SK-N-SH (cell line): ENCODE results near the gene AKT1. TPM values are rescaled to one million over a fixed set of nuclear protein-coding genes. Genes with fewer than 3 reads are reported as not detected.

ENCODE experiments used
- CTCF ChIA-PET: fragments of 300-600, 350-600 bp; formaldehyde crosslinking; extraction: SDS; loops from one replicate; lab custom pipeline; 2021; lab: Yijun Ruan, JAX
- POLR2A ChIA-PET: fragments of 350-600 bp; sonication (Branson Sonifier 250); formaldehyde crosslinking; extraction: SDS; loops from one replicate; lab custom pipeline; 2020; ENCODE audit warnings: antibody characterized with exemption, inconsistent platforms; lab: Yijun Ruan, JAX
- DNase-seq: peaks from one replicate; pipeline ENCODE4 v3.0.0; 2012
- H2AFZ ChIP-seq: fragments of 200-600 bp; sonication (generic); 2 replicates; pipeline ENCODE4 v1.8.1; 2016; ENCODE audit warnings: antibody characterized with exemption, mild to moderate bottlenecking, low read depth
- H3F3A ChIP-seq: fragments of 200-600 bp; sonication (generic); replicated peaks from 2 replicates; pipeline ENCODE3; 2016; ENCODE audit warnings: antibody characterized with exemption, mild to moderate bottlenecking; ENCODE audit not compliant: insufficient read depth
- H3K27ac ChIP-seq, 2 experiments: fragments of 200-500 bp in 1 of 2; fragments of 200-600 bp in 1 of 2; sonication (Bioruptor generic) in 1 of 2; sonication (generic), shearing (Covaris generic) in 1 of 2; 2 replicates each; pipeline versions ENCODE4 v1.5.1 to v1.6.1; 2014 to 2016; ENCODE audit warnings: low read depth in 2 of 2, inconsistent platforms in 1 of 2, low read length in 1 of 2, mild to moderate bottlenecking in 1 of 2, mixed read lengths in 1 of 2
- H3K27me3 ChIP-seq: fragments of 200-600 bp; sonication (generic), shearing (Covaris generic); 2 replicates; pipeline ENCODE4 v1.6.1; 2016; ENCODE audit warnings: mixed run types; ENCODE audit not compliant: insufficient read depth
- H3K36me3 ChIP-seq, 2 experiments: fragments of 200-500 bp in 1 of 2; fragments of 200-600 bp in 1 of 2; sonication (Bioruptor generic) in 1 of 2; sonication (generic) in 1 of 2; replicated peaks in 1 of 2; 2 replicates each; pipeline versions ENCODE3 to v1.5.1; 2014 to 2016; ENCODE audit warnings: low read length in 1 of 2, mild to moderate bottlenecking in 1 of 2; ENCODE audit not compliant: insufficient read depth in 2 of 2, control insufficient read depth in 1 of 2
- H3K4me1 ChIP-seq, 2 experiments: fragments of 200-500 bp in 1 of 2; fragments of 200-600 bp in 1 of 2; sonication (Bioruptor generic) in 1 of 2; sonication (generic), shearing (Covaris generic) in 1 of 2; 2 replicates each; pipeline versions ENCODE4 v1.5.1 to v1.6.1; 2014 to 2016; ENCODE audit warnings: low read depth in 1 of 2, low read length in 1 of 2, mixed run types in 1 of 2; ENCODE audit not compliant: insufficient read depth in 2 of 2, control insufficient read depth in 1 of 2
- H3K4me2 ChIP-seq: fragments of 200-600 bp; sonication (generic), shearing (Covaris generic); 2 replicates; pipeline ENCODE4 v1.6.1; 2017; ENCODE audit warnings: mixed run types
- H3K4me3 ChIP-seq, 2 experiments: fragments of 200-500 bp in 1 of 2; fragments of 200-600 bp in 1 of 2; sonication (Bioruptor generic) in 1 of 2; sonication (generic), shearing (Covaris generic) in 1 of 2; 2 replicates each; pipeline versions ENCODE4 v1.5.1 to v1.8.1; 2014 to 2016; ENCODE audit warnings: low read depth in 2 of 2, inconsistent platforms in 1 of 2, low read length in 1 of 2, mild to moderate bottlenecking in 1 of 2, mixed read lengths in 1 of 2, moderate library complexity in 1 of 2
- H3K79me2 ChIP-seq: fragments of 200-600 bp; sonication (generic); 2 replicates; pipeline ENCODE4 v1.8.1; 2017; ENCODE audit warnings: mild to moderate bottlenecking; ENCODE audit not compliant: insufficient read depth
- H3K9ac ChIP-seq: fragments of 200-600 bp; sonication (generic); 2 replicates; pipeline ENCODE4 v1.6.1; 2017; ENCODE audit warnings: mixed run types
- H3K9me2 ChIP-seq: fragments of 200-600 bp; sonication (generic); 2 replicates; pipeline ENCODE4 v1.6.1; 2017; ENCODE audit warnings: mixed run types
- H3K9me3 ChIP-seq: fragments of 200-600 bp; sonication (generic); 2 replicates; pipeline ENCODE4 v1.6.1; 2017; ENCODE audit warnings: mixed run types, mild to moderate bottlenecking, moderate library complexity
- H4K20me1 ChIP-seq: fragments of 200-600 bp; sonication (generic); 2 replicates; pipeline ENCODE4 v1.6.1; 2017; ENCODE audit warnings: mild to moderate bottlenecking, mixed run types; ENCODE audit not compliant: insufficient read depth
- ELF1 ChIP-seq: IDR thresholded peaks from 2 replicates; pipeline ENCODE4 v1.4.0; 2012
- EP300 ChIP-seq, 2 experiments: IDR thresholded peaks; 2 replicates each; pipeline versions ENCODE4 v1.4.0 to v1.6.1; 2012; ENCODE audit warnings: borderline replicate concordance in 1 of 2, low read depth in 1 of 2, low read length in 1 of 2
- FOXM1 ChIP-seq: IDR thresholded peaks from 2 replicates; pipeline ENCODE4 v1.4.0; 2012; ENCODE audit warnings: low read depth, mild to moderate bottlenecking
- REST ChIP-seq: IDR thresholded peaks from 2 replicates; pipeline ENCODE4 v1.6.1; 2012; ENCODE audit warnings: mild to moderate bottlenecking, low read depth, low read length, moderate library complexity
- SIN3A ChIP-seq: IDR thresholded peaks from 2 replicates; pipeline ENCODE4 v1.6.1; 2012; ENCODE audit warnings: low read depth, mild to moderate bottlenecking, low read length, moderate library complexity, borderline replicate concordance
- whole genome bisulfite sequencing: methylation state at CpG from one replicate; pipeline ENCODE4 v1.1.6; 2017; ENCODE audit warnings: low lambda C conversion rate; 5-methylcytosine and 5-hydroxymethylcytosine counted together
- polyA plus RNA-seq, 3 experiments: library from polyadenylated mRNA; depleted of rRNA; stranded (reverse); fragments of >200 nt; gene quantifications; 2 replicates each; pipeline ENCODE4 v1.2.3, GENCODE V29; 2012
- TF ChIP-seq, protein P1 (sequence below): IDR thresholded peaks from 2 replicates; pipeline ENCODE4 v1.4.0; 2012; ENCODE audit warnings: low read depth
- TF ChIP-seq, protein P2 (sequence below): IDR thresholded peaks from 2 replicates; pipeline ENCODE4; 2012

The AKT1 gene
- polyA plus RNA-seq, 1 of the 3 experiments (the other 2 are of a cell fraction) = 198 TPM

GRCh38 chr14:104798300-104799243, 3.0 kb upstream of the AKT1 start:
- peaks cover 15% of the 10 kb centered on the region for H3K79me2 ChIP-seq
- H3K4me3 ChIP-seq = no peak overlapping the region
- DNase-seq = no peak
- peaks cover 13% of the 10 kb centered on the region for H4K20me1 ChIP-seq
- no peak overlapping the region for H3K9ac ChIP-seq
- H3K27me3 ChIP-seq = no peaks in the 10 kb centered on the region
- H3K36me3 ChIP-seq = no peaks in the 10 kb centered on the region
- ChIA-PET POLR2A (no interaction called here), CTCF (interaction anchor here (1.3 to 5.2 kb wide), 3 partner anchors 23 to 30 kb away, joined by 4 to 26 read pairs (median 25); no protein-coding TSS in a partner anchor)
- H3K9me2 ChIP-seq = no peaks in the 10 kb centered on the region
- H3K4me2 ChIP-seq = no peak overlapping the region
- H3K4me1 ChIP-seq = peaks cover 11 to 58% of the 10 kb centered on the region in 2 experiments; a peak in 3 of 4 replicates
- TF ChIP-seq, protein P1, sequence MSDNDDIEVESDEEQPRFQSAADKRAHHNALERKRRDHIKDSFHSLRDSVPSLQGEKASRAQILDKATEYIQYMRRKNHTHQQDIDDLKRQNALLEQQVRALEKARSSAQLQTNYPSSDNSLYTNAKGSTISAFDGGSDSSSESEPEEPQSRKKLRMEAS = no peak
- TF ChIP-seq SIN3A = no peak
- TF ChIP-seq, protein P2, sequence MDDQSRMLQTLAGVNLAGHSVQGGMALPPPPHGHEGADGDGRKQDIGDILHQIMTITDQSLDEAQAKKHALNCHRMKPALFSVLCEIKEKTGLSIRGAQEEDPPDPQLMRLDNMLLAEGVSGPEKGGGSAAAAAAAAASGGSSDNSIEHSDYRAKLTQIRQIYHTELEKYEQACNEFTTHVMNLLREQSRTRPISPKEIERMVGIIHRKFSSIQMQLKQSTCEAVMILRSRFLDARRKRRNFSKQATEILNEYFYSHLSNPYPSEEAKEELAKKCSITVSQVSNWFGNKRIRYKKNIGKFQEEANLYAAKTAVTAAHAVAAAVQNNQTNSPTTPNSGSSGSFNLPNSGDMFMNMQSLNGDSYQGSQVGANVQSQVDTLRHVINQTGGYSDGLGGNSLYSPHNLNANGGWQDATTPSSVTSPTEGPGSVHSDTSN = no peak
- no peak for TF ChIP-seq FOXM1
- no peak for TF ChIP-seq ELF1
- TF ChIP-seq EP300 (IDR thresholded peaks at IDR 0.05; ENCODE audit: borderline replicate concordance in 1 of 2, low read depth in 1 of 2, low read length in 1 of 2) = no peak
- no peak for TF ChIP-seq REST
- H2AFZ ChIP-seq = no peak overlapping the region
- no peaks in the 10 kb centered on the region for H3K9me3 ChIP-seq
- peaks cover 19% of the 10 kb centered on the region for H3F3A ChIP-seq
- WGBS = 97% methylated on average over 15 of the region's 16 CpGs
- H3K27ac ChIP-seq = no peak overlapping the region
